Caco-2 (cell line): Measurements from ENCODE around the gene PCDHGA9. TPM values are rescaled to one million over a fixed set of nuclear protein-coding genes. Genes with fewer than 3 reads are reported as not detected.
"Not testable (repeated sequence)": the region's sequence is repeated elsewhere in the genome, so short reads cannot be mapped to it uniquely, and the experiment has no call there.

ENCODE experiments used
- BruUV-seq: library from RNA; stranded (reverse); fragments of 400-500 nt; replicated peaks from 2 replicates; lab custom pipeline; 2021; lab: Mats Ljungman, UMichigan
- CTCF ChIA-PET: fragments of 300-600 bp; sonication (Branson Sonifier 250); formaldehyde crosslinking; loops from one replicate; lab custom pipeline; 2022; ENCODE audit warnings: antibody characterized with exemption; lab: Charles Lee
- POLR2A ChIA-PET: fragments of 300-600 bp; sonication (Branson Sonifier 250); formaldehyde crosslinking; loops from one replicate; lab custom pipeline; 2022; ENCODE audit warnings: antibody characterized with exemption; lab: Charles Lee
- DNase-seq, 2 experiments: peaks; one replicate each; pipeline versions ENCODE4 v3.0.0 to v3.0.0-alpha.2; 2020 to 2022
- H3K27me3 ChIP-seq: replicated peaks from 2 replicates; pipeline ENCODE4 v1.6.0; 2011; ENCODE audit warnings: low read length; ENCODE audit not compliant: control insufficient read depth, insufficient read depth
- H3K36me3 ChIP-seq: 2 replicates; pipeline ENCODE4 v1.5.1; 2011; ENCODE audit warnings: low read length; ENCODE audit not compliant: control insufficient read depth, insufficient read depth
- H3K4me1 ChIP-seq: fragments of 250-450 bp; sonication (Bioruptor Pico); 2 replicates; pipeline ENCODE4 v1.5.1; 2020; ENCODE audit warnings: mild to moderate bottlenecking
- H3K4me3 ChIP-seq: 2 replicates; pipeline ENCODE4 v1.5.1; 2011; ENCODE audit warnings: low read depth, mild to moderate bottlenecking, control low read depth, low read length
- H3K9me3 ChIP-seq: fragments of 250-450 bp; sonication (Bioruptor Pico); 2 replicates; pipeline ENCODE4 v1.5.1; 2020; ENCODE audit warnings: mild to moderate bottlenecking, moderate library complexity
- H3K27ac Mint-ChIP-seq: one replicate; pipeline ENCODE4 v1.8.0; 2022; ENCODE audit warnings: mixed read lengths; ENCODE audit not compliant: unreplicated experiment
- H3K27me3 Mint-ChIP-seq: one replicate; pipeline ENCODE4 v1.8.0; 2022; ENCODE audit warnings: mixed read lengths; ENCODE audit not compliant: insufficient read depth, unreplicated experiment
- H3K36me3 Mint-ChIP-seq: one replicate; pipeline ENCODE4 v1.8.0; 2022; ENCODE audit warnings: mild to moderate bottlenecking, mixed read lengths; ENCODE audit not compliant: insufficient read depth, unreplicated experiment
- H3K4me1 Mint-ChIP-seq: one replicate; pipeline ENCODE4 v1.8.0; 2022; ENCODE audit warnings: low read depth, mixed read lengths; ENCODE audit not compliant: unreplicated experiment
- H3K4me3 Mint-ChIP-seq: one replicate; pipeline ENCODE4 v1.8.0; 2022; ENCODE audit warnings: mild to moderate bottlenecking, moderate library complexity, mixed read lengths; ENCODE audit not compliant: unreplicated experiment
- H3K9me3 Mint-ChIP-seq: one replicate; pipeline ENCODE4 v1.8.0; 2022; ENCODE audit warnings: mixed read lengths; ENCODE audit not compliant: unreplicated experiment
- CTCF ChIP-seq, 2 experiments: fragments of 200-600 bp in 1 of 2; IDR thresholded peaks; 1 replicate in 1 of 2; 2 replicates in 1 of 2; pipeline versions ENCODE4 v1.5.1 to v1.8.0; 2011 to 2022; ENCODE audit warnings: antibody characterized with exemption in 1 of 2, control low read depth in 1 of 2, inconsistent platforms in 1 of 2, low read depth in 1 of 2, low read length in 1 of 2, mild to moderate bottlenecking in 1 of 2, moderate library complexity in 1 of 2; ENCODE audit not compliant: insufficient read depth in 1 of 2, severe bottlenecking in 1 of 2, unreplicated experiment in 1 of 2
- intact Hi-C: fragments of 100-400 bp; cut with micrococcal nuclease; formaldehyde crosslinking; loops from one replicate; pipeline ENCODE4 v1.10.0; 2022; ENCODE audit not compliant: unreplicated experiment
- total RNA-seq: library from RNA; stranded (reverse); gene quantifications from 2 replicates; pipeline ENCODE4 v1.2.3, GENCODE V29; 2022

PCDHGA9 gene
- total RNA-seq, 1 experiment from 2014 or later: 2.8 TPM

GRCh38 chr5:141430332-141431113 is 27.9 kb downstream of the PCDHGA9 start, which contains the start of gene PCDHGA12:
TSS of gene PCDHGA12 (plus strand) at chr5:141430507. CDS start at chr5:141430760, 253 bp downstream.
- no TSS peak for BruUV-seq
- Histone ChIP-seq H3K4me1 (no peaks in the 10 kb centered on the region), H3K27me3 (no peaks in the 10 kb centered on the region), H3K9me3 (peaks cover 6% of the 10 kb centered on the region; the same call in 1 of the 2 replicates), H3K4me3 (no peak within 1 kb of the TSS), H3K36me3 (no peaks in the 10 kb centered on the region)
- Mint-ChIP-seq H3K27ac (no peak within 1 kb of the TSS), H3K36me3 (peaks cover 7% of the 10 kb centered on the region), H3K27me3 (no peaks in the 10 kb centered on the region), H3K4me3 (no peak within 1 kb of the TSS), H3K4me1 (no peaks in the 10 kb centered on the region), H3K9me3 (peaks cover 48% of the 10 kb centered on the region)
- intact Hi-C loops: no loop called here
- ChIA-PET POLR2A (interaction anchor here (0.7 kb wide), 1 partner anchor 1261 kb away, joined by 3 read pairs; no protein-coding TSS in a partner anchor), CTCF (interaction anchor here (0.6 kb wide), 1 partner anchor 44 kb away, joined by 3 read pairs; no protein-coding TSS in a partner anchor)
- TF ChIP-seq CTCF (IDR thresholded peaks at IDR 0.05; ENCODE audit: insufficient read depth in 1 of 2, low read depth in 1 of 2, low read length in 1 of 2, severe bottlenecking in 1 of 2, unreplicated experiment in 1 of 2): no peak
- no peak for DNase-seq

- Mint-ChIP-seq H3K36me3 (peaks cover 7% of the 10 kb centered on the region), H3K4me3 (no peak overlapping the region), H3K27ac (no peak overlapping the region), H3K27me3 (no peaks in the 10 kb centered on the region), H3K9me3 (peaks cover 48% of the 10 kb centered on the region), H3K4me1 (no peaks in the 10 kb centered on the region)
- Histone ChIP-seq H3K4me3 (no peak overlapping the region), H3K4me1 (no peaks in the 10 kb centered on the region), H3K9me3 (peaks cover 6% of the 10 kb centered on the region; the same call in 1 of the 2 replicates), H3K27me3 (no peaks in the 10 kb centered on the region), H3K36me3 (no peaks in the 10 kb centered on the region)
- BruUV-seq: no TSS peak
- ChIA-PET POLR2A (interaction anchor here (0.7 kb wide), 1 partner anchor 1261 kb away, joined by 3 read pairs; no protein-coding TSS in a partner anchor), CTCF (no interaction called here)
- intact Hi-C loops: no loop called here
- no peak for DNase-seq
- no peak for TF ChIP-seq CTCF (IDR thresholded peaks at IDR 0.05; ENCODE audit: insufficient read depth in 1 of 2, low read depth in 1 of 2, low read length in 1 of 2, severe bottlenecking in 1 of 2, unreplicated experiment in 1 of 2)
Measured at GRCh38 chr5:141431286-141431685, 28.7 kb downstream of the PCDHGA9 start.

- H3K4me1 ChIP-seq, H3K27me3 Mint-ChIP-seq, H3K4me1 Mint-ChIP-seq, H3K4me3 ChIP-seq, H3K36me3 Mint-ChIP-seq, BruUV-seq, H3K27ac Mint-ChIP-seq, CTCF ChIA-PET, DNase-seq, intact Hi-C loops, POLR2A ChIA-PET, H3K36me3 ChIP-seq, H3K27me3 ChIP-seq, H3K9me3 ChIP-seq, H3K4me3 Mint-ChIP-seq: not testable (repeated sequence)
- peaks cover 48% of the 10 kb centered on the region for H3K9me3 Mint-ChIP-seq
Measured at GRCh38 chr5:141432308-141432707, 29.7 kb downstream of the PCDHGA9 start.

- intact Hi-C loops, H3K4me1 ChIP-seq, H3K36me3 ChIP-seq, H3K36me3 Mint-ChIP-seq, H3K4me3 ChIP-seq, BruUV-seq, DNase-seq, H3K27me3 Mint-ChIP-seq, H3K27me3 ChIP-seq, H3K4me1 Mint-ChIP-seq, H3K4me3 Mint-ChIP-seq, H3K9me3 ChIP-seq, H3K27ac Mint-ChIP-seq, POLR2A ChIA-PET, CTCF ChIA-PET: not testable (repeated sequence)
- peaks cover 48% of the 10 kb centered on the region for H3K9me3 Mint-ChIP-seq
Measured at GRCh38 chr5:141432726-141433125, 30.1 kb downstream of the PCDHGA9 start.
